PC-9 (cell line): ENCODE results near the gene DHX58.

Experiments used
- CTCF ChIP-seq: fragments of 200-600 bp; sonication (generic); conservative IDR thresholded peaks from 2 replicates; pipeline ENCODE4 v1.6.1; 2017; ENCODE audit warnings: mixed run types, antibody characterized with exemption, mild to moderate bottlenecking, moderate library complexity
- EZH2 ChIP-seq: fragments of 200-600 bp; sonication (generic); IDR thresholded peaks from 2 replicates; pipeline ENCODE4 v1.8.0; 2017; ENCODE audit warnings: antibody characterized with exemption, low read depth

DNA sequence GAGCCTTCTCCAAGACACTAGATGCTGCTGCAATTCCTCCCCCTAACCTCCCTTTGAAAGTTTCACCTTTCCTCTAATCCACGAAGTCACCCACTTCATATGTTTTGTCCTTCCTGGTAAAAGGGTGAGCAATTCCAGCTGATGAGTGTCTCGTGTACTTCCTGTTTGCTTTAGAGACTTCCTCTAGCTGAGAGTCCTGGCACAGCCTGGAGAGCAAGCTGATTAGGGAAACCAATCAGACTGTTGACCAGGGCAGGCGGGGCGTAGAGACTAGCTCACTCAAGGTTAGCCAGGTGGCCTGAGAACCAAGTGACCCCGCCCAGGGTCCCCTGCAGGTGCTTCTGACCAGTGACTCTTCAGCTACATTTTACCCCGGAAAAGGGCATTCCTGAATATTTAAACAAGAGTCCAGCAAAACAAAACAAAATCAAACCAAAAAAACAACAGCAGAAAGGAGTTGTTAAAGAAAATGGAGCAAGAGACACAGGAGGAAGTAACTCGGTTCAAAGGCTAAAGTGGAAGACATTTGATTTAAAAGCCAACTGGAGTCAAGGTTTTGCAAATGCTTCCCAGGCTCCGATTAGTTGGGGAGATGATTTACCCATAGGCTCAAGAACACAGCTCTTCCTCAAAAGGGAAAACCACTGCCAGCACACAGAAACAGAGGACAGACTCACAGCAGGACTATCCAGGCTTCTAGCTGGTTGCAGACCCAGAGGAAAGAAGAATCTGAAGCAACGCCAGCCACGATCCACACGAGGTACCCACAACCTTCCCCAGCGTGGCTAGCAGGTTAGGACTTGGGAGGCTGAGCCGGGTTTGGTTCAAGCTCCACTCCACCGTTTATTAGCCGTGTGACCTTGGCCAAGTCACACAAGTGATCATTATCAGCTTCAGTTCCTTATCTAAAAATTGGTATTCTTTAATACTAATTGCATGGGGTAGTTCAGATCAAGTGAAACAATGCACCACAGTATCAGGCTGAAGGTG, 23.4 kb upstream of the DHX58 start:
- TF ChIP-seq EZH2 (no peak), CTCF (no peak)
